MCF 10A (cell line): Measurements from ENCODE around the gene NPHS2. TPM values are rescaled to one million over a fixed set of nuclear protein-coding genes. Genes with fewer than 3 reads are reported as not detected.

Experiments used
- BruUV-seq: library from RNA; stranded (reverse); fragments of 400-500 nt; replicated peaks from 2 replicates; lab custom pipeline; 2021; lab: Mats Ljungman, UMichigan
- CTCF ChIA-PET: fragments of 300-600 bp; sonication (Branson Sonifier 250); formaldehyde crosslinking; extraction: SDS; loops from one replicate; lab custom pipeline; 2021; ENCODE audit warnings: antibody characterized with exemption, inconsistent platforms; lab: Yijun Ruan, JAX
- POLR2A ChIA-PET: fragments of 300-600, 350-650 bp; sonication (Branson Sonifier 250); formaldehyde crosslinking; extraction: SDS; loops from one replicate; lab custom pipeline; 2020; ENCODE audit warnings: antibody characterized with exemption, inconsistent platforms; lab: Yijun Ruan, JAX
- DNase-seq: peaks from one replicate; pipeline ENCODE4 v3.0.0-alpha.2; 2018; ENCODE audit not compliant: unreplicated experiment
- H3K27ac Mint-ChIP-seq: one replicate; pipeline ENCODE4 v1.8.0; 2022; ENCODE audit warnings: mild to moderate bottlenecking, low read depth, mixed read lengths; ENCODE audit not compliant: unreplicated experiment
- H3K27me3 Mint-ChIP-seq: one replicate; pipeline ENCODE4 v1.8.0; 2022; ENCODE audit warnings: mixed read lengths; ENCODE audit not compliant: insufficient read depth, unreplicated experiment
- H3K36me3 Mint-ChIP-seq: one replicate; pipeline ENCODE4 v1.8.0; 2022; ENCODE audit warnings: mild to moderate bottlenecking, moderate library complexity, mixed read lengths; ENCODE audit not compliant: insufficient read depth, unreplicated experiment
- H3K4me1 Mint-ChIP-seq: one replicate; pipeline ENCODE4 v1.8.0; 2022; ENCODE audit warnings: mixed read lengths; ENCODE audit not compliant: insufficient read depth, unreplicated experiment
- H3K4me3 Mint-ChIP-seq: one replicate; pipeline ENCODE4 v1.8.0; 2022; ENCODE audit warnings: mild to moderate bottlenecking, moderate library complexity, mixed read lengths; ENCODE audit not compliant: unreplicated experiment
- H3K9me3 Mint-ChIP-seq: one replicate; pipeline ENCODE4 v1.8.0; 2022; ENCODE audit warnings: mixed read lengths; ENCODE audit not compliant: unreplicated experiment
- CTCF ChIP-seq: fragments of 200-600 bp; IDR thresholded peaks from one replicate; pipeline ENCODE4 v1.8.0; 2022; ENCODE audit warnings: antibody characterized with exemption, mild to moderate bottlenecking; ENCODE audit not compliant: unreplicated experiment
- intact Hi-C: fragments of 100-400 bp; cut with micrococcal nuclease; formaldehyde crosslinking; loops from 2 replicates; pipeline ENCODE4 v1.14.1; 2022
- total RNA-seq: library from RNA; stranded (reverse); gene quantifications from 2 replicates; pipeline ENCODE4 v1.2.3, GENCODE V29; 2022

The NPHS2 gene
- total RNA-seq, 1 experiment from 2014 or later, result not detected

- Mint-ChIP-seq H3K9me3 (no peaks in the 10 kb centered on the region), H3K4me3 (no peak overlapping the region), H3K4me1 (no peaks in the 10 kb centered on the region), H3K36me3 (no peaks in the 10 kb centered on the region), H3K27me3 (peaks cover 61% of the 10 kb centered on the region), H3K27ac (no peak overlapping the region)
- intact Hi-C loops, result loop anchor here (1.0 to 5.0 kb wide), 4 partner anchors 230 to 1066 kb away; no protein-coding TSS in a partner anchor
- CTCF ChIA-PET, result interaction anchor here (0.6 to 2.5 kb wide), 11 partner anchors 10 to 1005 kb away, joined by 3 to 19 read pairs (median 4); no protein-coding TSS in a partner anchor
- DNase-seq, result no peak
- no peak for TF ChIP-seq CTCF
- no TSS peak for BruUV-seq
- POLR2A ChIA-PET, result no interaction called here
Observed at GRCh38 chr1:179598631-179599030, 22.9 kb upstream of the NPHS2 start.

- POLR2A ChIA-PET, result interaction anchor here (0.7 kb wide), 1 partner anchor 52 kb away, joined by 3 read pairs; no protein-coding TSS in a partner anchor
- BruUV-seq, result no TSS peak
Observed at GRCh38 chr1:179591592-179592580, 16.1 kb upstream of the NPHS2 start, which contains the start of gene TDRD5. TDRD5 (plus strand) TSS chr1:179591832; CDS start chr1:179592616, 784 bp downstream.

GRCh38 chr1:179591253-179591591, 15.5 kb upstream of the NPHS2 start:
- intact Hi-C loops, result no loop called here
- BruUV-seq, result no TSS peak
- no peak for TF ChIP-seq CTCF
- DNase-seq, result no peak
- H3K36me3 Mint-ChIP-seq, result no peaks in the 10 kb centered on the region
- H3K4me3 Mint-ChIP-seq, result peak overlapping the region; percentile 61
- peaks cover 35% of the 10 kb centered on the region for H3K27me3 Mint-ChIP-seq
- ChIA-PET POLR2A (interaction anchor here (0.7 kb wide), 1 partner anchor 51 kb away, joined by 3 read pairs; no protein-coding TSS in a partner anchor), CTCF (interaction anchor here (0.6 to 0.8 kb wide), 4 partner anchors 10 to 349 kb away, joined by 3 read pairs; no protein-coding TSS in a partner anchor)
- no peaks in the 10 kb centered on the region for H3K4me1 Mint-ChIP-seq
- no peaks in the 10 kb centered on the region for H3K9me3 Mint-ChIP-seq
- H3K27ac Mint-ChIP-seq, result no peak overlapping the region

More at GRCh38 chr1:179591592-179592580, 16.1 kb upstream of the NPHS2 start, which contains the start of gene TDRD5:
- intact Hi-C loops, result no loop called here
- Mint-ChIP-seq H3K36me3 (no peaks in the 10 kb centered on the region), H3K4me1 (no peaks in the 10 kb centered on the region), H3K27me3 (peaks cover 41% of the 10 kb centered on the region), H3K27ac (no peak within 1 kb of the TSS), H3K4me3 (peak within 1 kb of the TSS; percentile 61), H3K9me3 (no peaks in the 10 kb centered on the region)
- CTCF ChIA-PET, result interaction anchor here (0.6 to 0.8 kb wide), 6 partner anchors 9 to 1201 kb away, joined by 3 to 4 read pairs (median 3); no protein-coding TSS in a partner anchor
- DNase-seq, result peak; percentile 81
- no peak for TF ChIP-seq CTCF

GRCh38 chr1:179590671-179591070, 14.9 kb upstream of the NPHS2 start:
- Mint-ChIP-seq H3K4me1 (no peaks in the 10 kb centered on the region), H3K27me3 (peaks cover 29% of the 10 kb centered on the region), H3K4me3 (no peak overlapping the region), H3K9me3 (no peaks in the 10 kb centered on the region), H3K27ac (no peak overlapping the region), H3K36me3 (no peaks in the 10 kb centered on the region)
- POLR2A ChIA-PET, result no interaction called here
- TF ChIP-seq CTCF, result no peak
- no TSS peak for BruUV-seq
- DNase-seq, result no peak
- intact Hi-C loops, result no loop called here
- CTCF ChIA-PET, result interaction anchor here (0.6 to 0.7 kb wide), 2 partner anchors 10 to 232 kb away, joined by 3 read pairs; no protein-coding TSS in a partner anchor
